ENCODE data around the gene TRIM47.

Gene TRIM47

DNA sequence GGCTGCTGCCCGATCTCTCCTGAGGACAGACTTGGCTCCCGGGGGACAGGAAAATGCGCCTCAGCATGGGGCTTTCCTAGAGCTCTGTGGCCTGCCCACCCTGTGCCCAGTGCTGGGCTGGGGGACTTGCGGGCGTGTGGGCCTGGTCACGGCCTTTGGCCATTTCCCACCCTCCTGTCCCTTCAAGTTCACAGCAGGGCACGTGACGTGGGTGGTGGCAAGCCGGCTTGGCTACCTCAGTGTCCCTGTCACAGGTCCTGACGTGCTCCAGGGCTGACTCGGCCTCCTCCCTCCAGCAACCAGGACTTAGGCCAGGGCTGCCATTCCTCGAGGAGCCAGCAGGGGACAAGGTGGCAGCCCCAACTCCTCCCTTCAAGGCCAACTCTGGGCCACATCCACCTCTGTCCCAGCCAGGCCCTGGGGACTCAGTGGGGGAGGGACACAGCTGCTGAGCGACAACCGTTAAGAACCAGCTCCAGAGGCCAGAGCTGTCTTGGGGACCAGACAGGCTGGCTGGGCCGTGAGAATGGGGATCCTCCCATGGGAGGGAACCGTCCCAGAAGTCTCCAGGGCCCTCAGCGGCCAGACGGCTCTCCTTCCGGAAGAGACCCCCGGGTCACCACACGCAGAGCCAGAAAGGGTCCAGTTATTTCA, 33.2 kb downstream of the TRIM47 start:
- DNase-seq = peak; percentile 62

DNA sequence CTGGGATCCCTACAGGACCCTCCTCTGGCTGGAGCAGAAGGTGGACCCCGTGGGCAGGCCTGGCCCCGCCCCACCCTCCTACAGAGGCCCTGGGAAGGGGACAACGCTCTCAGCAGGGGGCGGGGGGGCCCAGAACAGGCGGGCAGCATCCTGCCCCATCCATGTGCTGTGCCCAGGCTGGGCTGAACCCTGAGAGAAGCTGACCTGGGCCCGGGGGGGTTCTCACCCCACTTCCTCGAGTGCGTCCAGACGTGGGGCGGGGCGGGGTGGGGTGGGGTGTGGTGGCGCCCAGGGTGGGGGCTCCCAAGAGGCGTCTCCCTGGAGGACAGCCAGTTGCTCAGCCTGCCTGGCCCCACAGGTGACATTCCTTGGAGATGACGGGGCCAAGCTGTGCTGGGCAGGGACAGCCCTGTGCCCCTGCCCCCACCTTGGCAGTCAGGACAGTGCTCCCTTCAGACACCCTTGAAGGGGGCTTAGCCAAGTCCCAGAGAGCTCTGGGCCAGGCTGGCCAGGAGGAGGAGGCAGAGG, 33.8 kb downstream of the TRIM47 start:
- peak; percentile 32 for DNase-seq

DNA sequence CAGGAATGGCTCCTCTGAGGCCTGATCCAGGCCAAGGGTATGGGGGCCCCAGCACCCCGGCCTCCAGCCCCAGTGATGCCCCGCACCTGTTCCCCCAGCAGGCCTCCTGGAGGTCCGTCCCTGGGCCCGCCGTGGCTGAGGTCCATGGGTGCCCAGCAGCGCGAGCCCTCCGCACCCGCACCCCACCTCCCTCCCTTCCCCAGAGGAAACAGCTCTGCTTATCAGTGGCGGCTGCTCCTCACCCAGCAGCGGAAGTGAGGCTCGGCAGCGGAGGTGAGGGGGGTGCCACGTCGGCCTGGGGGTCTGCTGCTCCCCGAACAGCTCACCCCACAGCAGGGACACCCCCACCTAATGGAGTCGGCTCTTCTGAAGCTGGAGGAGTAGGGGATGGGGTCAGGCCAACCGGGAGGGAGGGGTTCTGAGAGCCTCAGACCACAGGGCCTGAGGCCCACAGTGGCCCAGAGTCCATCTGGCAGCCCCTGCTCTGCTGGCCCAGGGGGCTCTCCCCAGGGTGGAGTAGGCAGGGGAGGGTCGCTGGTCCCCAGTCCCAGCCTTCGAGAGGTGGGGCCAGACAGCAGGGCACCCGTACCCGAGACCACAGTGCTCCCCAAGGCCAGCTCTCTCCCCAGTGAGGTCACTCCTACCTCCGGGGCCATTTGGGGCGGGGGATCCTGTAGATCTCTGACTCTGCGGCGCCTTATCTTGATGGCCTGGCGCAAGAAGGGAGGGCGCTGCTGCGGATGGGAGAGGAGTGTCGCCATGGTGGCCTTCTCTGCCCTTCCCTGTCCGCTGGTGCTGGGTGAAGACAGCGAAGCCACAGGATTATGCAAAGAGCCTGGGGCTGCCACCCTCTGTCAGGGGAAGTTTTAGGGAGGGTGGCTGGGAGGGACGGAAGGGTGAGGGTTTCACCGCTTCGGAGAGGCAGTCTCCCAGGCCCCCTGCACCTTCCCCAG, 34.5 kb downstream of the TRIM47 start, which contains the start of gene UNC13D:
TSS of gene UNC13D (minus strand) at position 828 of the 953 bp plus-strand sequence. CDS start at position 761, 67 bp downstream.
- peak; percentile 53 for DNase-seq

DNA sequence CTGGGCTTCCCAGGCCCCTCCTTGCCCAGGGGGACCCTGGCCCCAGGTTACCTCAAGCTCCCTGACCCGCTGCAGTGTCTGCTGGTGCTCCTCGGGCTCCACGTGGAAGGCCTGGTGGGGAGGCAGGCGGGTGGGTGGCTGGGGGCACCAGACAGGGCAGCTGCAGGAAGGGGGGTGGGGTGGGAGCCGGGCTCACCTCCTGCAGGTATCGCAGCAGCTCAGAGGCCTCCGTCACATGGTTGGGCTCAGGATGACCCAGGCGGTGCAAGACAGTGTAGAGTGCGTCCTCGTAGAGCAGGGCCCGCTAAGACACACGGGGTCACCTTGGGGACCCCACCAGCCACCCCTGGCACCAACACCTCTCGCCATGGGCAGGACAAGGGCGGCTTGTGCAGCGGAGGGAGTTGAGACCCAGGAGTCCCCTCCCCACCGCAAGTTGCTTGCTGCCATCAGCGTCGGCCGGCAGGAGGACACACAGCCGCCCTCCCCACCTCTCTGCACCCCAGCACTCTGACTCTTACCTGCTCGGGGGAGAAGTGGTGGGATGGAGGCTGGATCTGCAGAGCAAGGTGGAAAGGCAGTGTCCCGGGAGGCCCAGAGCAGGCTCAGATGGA, 35.3 kb downstream of the TRIM47 start:
- DNase-seq = no peak

DNA sequence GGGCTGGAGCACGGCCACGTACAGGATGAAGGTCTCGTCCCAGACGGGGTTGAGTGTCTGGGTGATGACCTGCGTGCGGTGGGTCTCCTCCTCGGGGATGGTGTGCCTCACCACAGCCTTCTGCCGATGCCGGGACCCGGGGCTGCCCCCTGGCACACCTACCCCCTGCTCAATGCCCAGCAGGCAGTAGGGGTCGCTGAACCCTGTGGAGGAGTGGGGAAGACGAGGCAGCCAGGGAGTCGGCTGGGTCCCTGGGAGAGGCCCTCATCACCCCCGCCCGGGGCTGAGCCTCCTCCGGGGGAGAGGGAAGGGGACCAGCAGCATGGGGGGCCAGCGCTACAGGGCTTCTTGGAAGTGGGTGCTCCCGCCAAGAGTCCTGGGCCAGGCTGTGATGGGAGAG, 36.0 kb downstream of the TRIM47 start:
- DNase-seq = no peak

DNA sequence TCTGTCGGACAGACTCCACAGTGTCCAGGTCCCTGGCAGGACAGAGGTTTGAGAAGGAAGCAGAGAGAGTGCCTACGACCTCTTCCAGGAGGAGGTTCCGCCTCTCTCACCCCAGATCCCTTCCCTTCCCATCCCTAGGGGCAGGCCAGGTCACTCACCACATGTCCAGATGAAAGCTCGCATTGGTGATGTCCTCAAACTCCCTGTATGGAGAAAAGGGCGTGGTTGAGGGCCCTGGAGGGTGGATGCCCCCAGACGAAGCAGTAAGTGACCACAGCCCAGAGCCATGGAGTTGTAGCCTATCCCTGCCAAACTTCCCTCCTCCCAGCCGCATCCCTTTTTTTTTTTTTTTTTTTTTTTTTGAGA, 37.6 kb downstream of the TRIM47 start:
- no peak for DNase-seq

DNA sequence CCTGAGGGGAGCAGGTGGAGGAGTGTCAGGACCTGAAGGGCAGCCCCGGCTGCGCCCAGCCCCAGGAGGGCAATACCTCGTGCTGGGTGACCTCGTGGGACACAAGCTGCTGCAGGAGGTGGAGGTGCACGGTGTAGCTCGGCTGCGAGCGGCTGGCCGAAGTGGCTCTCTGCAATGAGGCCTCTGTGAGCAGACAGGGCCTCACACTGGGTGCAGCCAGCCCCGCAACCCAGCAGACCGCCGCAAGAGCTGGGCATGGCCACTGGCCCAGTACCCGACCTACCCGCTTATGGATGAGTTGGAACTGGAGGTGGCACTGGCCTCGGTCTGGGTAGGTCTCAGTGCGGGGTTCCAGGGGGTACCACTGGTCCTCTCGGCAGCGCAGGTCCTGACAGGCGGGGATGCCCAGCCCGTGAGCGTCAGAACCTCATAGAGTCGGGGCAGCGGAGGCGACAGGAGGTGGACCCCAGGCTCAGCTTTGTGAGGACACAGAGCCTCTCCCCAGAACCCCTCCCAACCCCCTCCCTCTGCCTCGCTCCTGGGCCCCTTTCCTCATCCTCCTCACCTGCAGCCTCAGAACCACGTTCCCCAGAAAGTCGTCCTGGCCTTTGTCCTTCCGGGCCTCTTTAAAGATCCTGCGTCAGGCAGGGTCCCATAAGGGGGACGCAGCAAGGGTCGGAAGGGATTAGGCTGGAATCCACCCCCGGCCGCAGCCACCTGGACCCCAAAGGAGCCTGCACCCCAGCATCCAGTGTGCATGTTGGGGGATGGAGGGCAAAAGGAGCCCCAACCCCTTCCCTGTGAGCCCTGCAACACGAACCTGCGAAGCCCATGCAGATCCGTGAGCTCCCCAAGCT, 38.2 kb downstream of the TRIM47 start:
- no peak for DNase-seq

DNA sequence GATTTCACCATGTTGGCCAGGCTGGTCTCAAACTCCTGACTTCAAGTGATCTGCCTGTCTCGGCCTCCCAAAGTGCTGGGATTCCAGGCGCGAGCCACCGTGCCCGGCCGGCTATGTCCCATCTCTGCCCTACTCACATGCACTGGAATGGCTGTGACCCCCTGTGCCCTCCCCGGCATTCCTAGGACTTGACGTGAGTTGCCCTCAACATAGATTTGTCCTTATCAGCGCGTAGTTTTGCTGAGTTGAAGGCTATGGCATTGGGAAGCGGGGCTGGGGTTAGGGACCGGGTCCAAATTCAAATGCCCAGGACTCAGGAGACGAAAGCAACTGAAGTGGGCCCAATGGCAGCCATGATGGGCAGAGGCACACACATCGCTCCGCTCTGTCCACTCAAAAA, 40.0 kb downstream of the TRIM47 start:
- DNase-seq = no peak

DNA sequence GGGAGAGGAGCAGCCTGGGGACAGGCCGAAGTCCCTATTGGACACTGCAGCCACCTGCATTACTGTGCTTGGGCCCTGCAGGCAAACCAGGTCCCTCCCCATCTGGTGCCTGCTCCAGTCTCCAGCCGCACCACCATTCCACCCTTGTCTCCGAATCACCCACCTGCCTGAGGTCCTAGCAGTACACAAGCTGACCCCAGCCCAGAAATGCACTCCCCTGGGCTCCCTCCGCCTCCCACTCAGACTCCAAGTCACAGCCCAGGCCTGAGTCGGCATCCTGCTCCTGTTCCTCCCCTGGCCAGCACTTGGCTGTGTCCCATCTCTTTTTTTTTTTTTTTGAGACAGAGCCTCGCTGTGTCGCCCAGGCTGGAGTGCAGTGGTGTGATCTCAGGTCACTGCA, 40.5 kb downstream of the TRIM47 start:
- no peak for DNase-seq

DNA sequence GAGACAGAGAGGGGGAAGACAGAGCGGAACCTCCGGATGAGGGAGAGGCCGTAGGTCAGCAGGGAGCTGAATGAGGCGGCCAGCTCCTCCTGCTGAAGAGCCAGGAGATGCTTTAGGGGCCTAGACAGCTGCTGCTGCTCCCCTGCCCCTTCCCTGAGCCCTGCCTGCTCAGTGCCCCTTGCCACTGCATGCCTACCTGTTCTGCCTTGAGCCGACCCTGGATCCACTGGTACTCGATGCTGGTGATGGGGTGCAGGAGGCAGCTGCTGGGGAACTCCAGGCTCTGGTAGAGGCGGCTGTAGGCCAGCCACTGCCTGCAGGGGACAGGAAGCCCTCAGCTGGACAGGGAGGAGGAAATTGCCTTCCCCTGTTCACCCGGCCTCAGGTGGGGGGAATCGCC, 41.8 kb downstream of the TRIM47 start:
- DNase-seq = no peak

DNA sequence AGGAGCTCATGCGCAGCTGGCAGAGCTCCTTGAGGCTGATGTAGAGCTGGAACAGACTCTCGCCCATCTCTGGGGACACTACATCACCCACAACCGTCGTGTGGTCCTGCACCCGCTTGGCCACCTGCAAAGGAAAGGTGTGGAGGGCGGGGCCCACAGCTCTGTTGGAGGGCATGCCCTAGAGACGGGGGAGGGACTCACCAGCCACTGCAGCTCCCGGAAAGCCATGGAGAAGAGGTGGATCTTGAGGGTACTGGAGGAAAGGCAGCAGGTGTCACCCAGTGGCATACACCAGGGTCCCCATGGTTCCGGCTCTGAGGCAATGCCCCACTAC, 42.8 kb downstream of the TRIM47 start:
- DNase-seq = no peak

DNA sequence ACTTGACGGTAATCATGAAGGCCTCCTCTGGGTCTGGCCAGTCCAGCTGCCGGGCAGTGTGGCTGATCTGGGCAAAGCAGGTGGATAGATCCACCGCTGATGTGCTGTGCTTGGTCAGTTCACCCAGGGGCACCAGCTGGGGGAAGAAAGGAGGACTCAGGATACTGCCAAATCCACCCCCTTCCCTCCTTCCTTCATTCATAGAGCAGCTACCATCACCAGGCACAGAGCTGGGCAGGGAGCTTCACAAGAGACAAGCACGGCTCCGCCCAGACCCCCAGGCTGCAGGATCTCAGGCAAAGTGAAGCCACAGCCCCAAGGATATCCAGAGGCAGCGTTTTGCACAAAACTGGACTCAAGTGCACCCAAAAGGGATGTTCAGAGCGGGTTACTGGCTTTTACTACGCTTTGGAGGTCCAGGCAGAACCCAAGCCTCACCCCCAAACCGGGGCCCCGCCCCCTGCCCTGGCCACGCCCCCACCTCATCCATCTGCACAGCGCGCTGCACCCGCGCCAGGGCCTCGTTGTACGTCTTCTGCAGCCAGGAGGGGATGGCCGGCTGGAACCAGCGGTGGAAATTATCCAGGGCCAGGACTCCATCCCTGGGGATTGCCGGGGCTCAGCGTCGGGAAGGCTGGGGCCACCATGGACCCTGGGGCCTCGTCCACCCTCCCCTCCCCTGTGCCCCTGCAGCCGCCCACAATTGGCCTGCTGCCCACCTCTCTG, 43.3 kb downstream of the TRIM47 start:
- DNase-seq = no peak

DNA sequence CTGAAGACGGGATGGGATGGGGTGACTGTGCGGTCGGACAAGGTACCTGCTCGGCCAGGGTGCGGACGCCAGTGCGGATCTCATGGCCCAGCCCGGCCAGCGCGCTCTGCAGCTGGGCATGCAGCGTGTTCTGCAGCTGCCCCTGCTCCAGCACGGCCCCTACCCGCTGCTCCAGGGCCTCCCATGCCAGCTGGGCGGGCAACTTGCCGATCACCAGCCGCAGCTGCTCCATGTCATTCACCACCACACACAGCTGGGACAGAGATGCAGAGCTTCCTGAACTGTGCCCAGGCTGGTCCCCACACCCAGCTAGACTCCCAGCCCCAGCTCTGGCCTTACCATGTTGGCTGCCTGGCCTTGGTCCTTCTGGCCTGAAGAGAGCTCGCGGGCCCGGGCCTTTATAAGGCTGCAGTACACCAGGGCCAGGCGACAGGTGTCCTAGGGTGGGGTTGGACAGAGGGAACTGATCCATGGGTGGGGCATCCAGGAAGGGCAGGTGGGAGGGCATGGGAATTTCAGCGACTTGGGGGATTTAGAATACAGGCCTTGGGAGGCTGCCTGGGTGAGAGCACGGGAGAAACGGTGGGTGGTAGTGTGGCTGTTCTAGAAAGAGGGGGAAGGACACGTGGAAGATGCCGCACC, 44.0 kb downstream of the TRIM47 start:
- no peak for DNase-seq

DNA sequence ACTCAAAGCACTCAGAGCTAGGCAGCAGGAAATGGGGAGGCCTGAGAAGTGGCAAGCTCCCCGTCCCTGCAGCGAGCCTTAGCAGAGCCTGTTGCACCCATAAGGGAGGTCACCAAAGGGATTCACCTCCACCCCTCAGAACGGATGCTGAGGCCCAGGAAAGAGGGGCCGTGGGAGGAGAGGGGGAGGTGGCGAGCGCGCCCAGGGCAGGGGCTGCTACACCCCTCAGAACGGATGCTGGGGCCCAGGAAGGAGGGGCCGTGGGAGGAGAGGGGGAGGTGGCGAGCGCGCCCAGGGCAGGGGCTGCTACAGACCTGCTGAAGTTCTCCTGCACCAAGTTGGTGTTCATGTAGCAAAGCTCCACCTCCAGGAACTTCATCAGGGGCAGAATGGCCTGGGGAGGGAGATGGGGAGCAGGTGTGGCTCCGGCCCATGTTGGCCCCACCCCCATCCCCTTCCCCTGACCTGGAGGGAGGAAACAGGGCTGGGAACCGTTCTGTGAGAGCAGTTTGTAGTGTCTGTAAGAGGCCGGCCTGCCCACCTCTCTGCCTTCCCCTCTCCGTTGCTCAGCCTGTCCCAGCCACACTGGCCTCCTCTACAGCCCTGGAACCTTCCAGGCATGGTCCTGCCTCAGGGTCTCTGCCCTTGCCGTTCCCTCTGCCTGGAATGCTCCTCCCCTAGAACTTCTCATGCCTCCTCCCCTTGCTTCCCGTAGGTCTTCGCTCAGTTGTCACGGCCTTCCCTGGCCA, 45.6 kb downstream of the TRIM47 start:
- no peak for DNase-seq

DNA sequence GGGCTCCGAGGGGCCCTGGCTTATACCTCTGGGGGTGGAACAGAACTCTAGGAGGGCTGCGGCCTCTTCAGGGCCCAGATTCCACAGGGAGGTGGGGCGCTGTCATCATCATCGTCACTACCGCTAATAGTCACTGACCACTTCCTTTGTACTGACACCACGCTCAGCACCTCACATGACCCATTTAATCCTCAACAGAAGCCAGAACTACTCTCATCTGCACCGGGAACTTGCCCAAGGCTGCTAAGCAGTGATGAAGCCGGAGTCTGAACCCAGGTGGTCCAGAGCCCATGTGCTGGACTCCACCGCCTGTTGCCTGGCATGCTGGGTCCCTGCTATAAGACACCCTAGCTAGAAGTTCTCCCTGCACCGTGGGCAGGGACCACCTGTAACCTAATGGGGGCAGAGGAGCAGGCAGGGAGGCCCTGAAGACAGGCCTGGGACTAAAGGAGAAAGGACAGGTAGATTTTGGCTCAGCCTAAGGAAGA, 46.2 kb downstream of the TRIM47 start:
- no peak for DNase-seq

DNA sequence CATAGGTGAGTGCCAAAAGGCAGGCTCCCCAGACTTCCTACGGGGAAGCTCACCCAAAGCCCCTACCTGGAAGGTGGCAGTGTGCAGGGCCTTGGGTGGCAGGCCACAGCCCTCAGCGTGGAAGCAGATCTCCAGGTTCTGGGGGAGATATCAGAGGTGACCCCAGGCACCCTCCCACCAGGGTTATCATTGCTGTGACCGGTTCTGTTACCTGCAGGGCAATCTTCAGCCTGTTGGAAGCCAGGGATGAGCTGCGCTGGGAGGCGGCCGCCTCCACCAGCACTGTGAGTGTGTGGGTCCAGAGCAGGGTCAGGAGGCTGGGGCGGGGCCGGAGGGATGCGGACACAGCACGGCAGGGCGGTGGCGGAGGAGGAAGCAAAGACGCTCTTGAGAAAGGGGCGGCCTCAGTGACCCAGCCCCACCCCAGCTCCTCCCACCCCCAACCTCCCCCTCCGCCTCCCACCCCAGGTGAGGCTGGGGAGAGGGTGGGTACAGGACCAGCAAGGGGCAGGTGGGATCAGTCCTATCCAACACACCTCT, 47.3 kb downstream of the TRIM47 start:
- DNase-seq = no peak

DNA sequence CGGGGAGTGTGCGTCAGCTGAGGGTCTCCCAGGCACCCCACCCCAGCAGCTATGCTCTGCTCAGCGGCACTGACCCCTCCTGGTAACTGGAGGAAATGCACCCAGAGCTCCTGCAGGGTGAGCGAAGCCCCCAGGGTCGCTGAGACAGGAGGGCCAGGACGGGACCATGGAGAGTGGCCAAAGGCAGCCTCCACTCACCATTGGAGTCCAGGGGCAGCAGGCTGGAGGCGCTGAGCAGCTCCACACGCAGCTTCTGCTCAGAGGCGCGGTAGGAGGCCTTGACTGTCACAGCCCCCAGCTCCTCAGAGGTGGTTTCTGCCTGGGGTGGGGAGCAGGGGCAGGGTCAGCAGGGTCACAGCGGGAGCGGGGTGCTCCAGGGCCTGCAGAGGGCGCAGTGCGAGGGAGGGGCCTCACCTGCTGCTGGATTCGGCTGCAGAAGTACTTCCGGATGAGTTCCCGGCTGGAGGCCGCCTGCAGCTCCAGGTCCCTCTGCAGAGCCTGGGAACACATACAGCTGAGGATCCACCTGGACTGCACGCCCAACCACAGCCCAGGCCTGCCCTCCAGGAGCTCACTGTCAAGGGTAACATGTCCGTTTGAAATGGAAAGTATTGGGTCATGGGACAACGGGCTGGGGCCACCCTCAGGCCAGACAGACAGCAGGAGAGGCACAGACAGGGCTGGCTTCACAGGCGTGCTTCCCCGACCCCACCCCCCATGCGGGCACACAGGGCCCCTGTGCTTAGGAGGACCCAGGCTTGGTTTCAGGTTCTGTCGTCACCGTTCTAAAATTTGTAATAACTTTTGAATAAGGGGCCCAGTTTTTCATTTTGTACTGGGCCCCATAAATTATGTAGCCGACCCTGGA, 48.0 kb downstream of the TRIM47 start:
- peak; percentile 38 for DNase-seq

DNA sequence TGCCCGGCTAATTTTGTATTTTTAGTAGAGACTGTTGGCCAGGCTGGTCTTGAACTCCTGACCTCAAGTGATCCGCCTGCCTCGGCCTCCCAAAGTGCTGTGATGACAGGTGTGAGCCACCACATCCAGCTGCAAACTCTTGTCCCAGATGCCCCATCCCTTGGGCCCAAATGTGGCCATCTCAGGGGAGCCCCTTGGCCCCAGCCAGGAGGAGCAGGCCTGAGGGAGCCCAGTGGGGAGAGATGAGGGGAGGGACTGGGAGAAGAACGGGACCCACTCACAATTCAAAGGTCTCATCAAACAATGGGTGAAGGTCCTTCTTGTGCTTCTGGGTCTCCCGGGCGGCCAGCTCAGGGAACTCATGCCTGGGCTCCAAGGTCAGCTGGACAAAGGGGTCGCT, 48.6 kb downstream of the TRIM47 start:
- no peak for DNase-seq

DNA sequence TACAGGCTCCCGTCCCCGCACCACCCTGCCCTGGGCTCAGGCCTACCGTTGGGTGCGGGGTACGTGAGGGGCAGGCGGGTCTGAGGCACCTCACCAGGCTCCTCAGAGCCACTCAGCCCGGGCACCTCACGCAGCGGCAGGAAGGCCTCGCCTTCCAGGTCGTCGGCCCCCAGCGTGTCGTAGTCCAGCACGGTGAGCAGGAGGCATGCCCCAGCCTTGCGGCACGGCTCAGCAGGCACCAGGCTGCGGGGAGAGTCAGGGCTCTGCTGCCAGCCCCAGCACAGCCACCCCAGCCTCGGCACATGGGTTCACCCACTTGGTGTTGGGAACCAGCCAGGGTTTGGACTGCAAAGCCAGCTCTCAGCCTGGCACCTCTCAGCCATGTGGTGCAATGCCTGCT, 49.6 kb downstream of the TRIM47 start:
- no peak for DNase-seq

Measured in stimulated activated CD4-positive, alpha-beta T cell treated with anti-CD3 and anti-CD28 coated beads, Interleukin-12 subunit alpha, Interleukin-12 subunit beta, amount 100 ng/mL, for 4 hours (primary cell).